HCT116 (cell line): ENCODE results near the gene ADAM10. TPM values are rescaled to one million over a fixed set of nuclear protein-coding genes. Genes with fewer than 3 reads are reported as not detected.

ENCODE experiments used
- ATAC-seq: fragments of 200-7000 bp; cut with Tn5 transposase; 2 replicates; pipeline ENCODE4 v1.9.1; 2020; ENCODE audit warnings: mild to moderate bottlenecking, moderate library complexity
- BruUV-seq: library from RNA; stranded (reverse); fragments of 400-500 nt; replicated peaks from 2 replicates; lab custom pipeline; 2021; lab: Mats Ljungman, UMichigan
- CTCF ChIA-PET: fragments of 300-600 bp; sonication (Branson Sonifier 250); formaldehyde crosslinking; loops from one replicate; lab custom pipeline; 2021; ENCODE audit warnings: antibody characterized with exemption; lab: Charles Lee
- POLR2A ChIA-PET: fragments of 300-600, 350-600 bp; sonication (Branson Sonifier 250); formaldehyde crosslinking; loops from one replicate; lab custom pipeline; 2021; ENCODE audit warnings: antibody characterized with exemption; lab: Charles Lee
- RAD21 ChIA-PET, 2 experiments: fragments of 300-600 bp; sonication (Branson Sonifier 250); formaldehyde crosslinking; loops; one replicate each; lab custom pipeline; 2023; ENCODE audit warnings: low total read pairs in 2 of 2; ENCODE audit not compliant: uncharacterized antibody in 2 of 2, unreplicated experiment in 2 of 2, low non-redundant PET in 1 of 2; lab: Charles Lee
- DNase-seq: peaks from one replicate; pipeline ENCODE4 v3.0.0-alpha.2; 2010; ENCODE audit warnings: low read depth, low spot score
- H2AFZ ChIP-seq: fragments of 200-600 bp; shearing (Covaris generic), sonication (generic); 2 replicates; pipeline ENCODE4 v1.6.1; 2017; ENCODE audit warnings: low read depth, mixed run types, mixed read lengths, antibody characterized with exemption, low read length; ENCODE audit not compliant: poor library complexity, severe bottlenecking
- H3K27ac ChIP-seq: 2 replicates; pipeline ENCODE4 v1.5.1; 2012; ENCODE audit warnings: low read depth, low read length
- H3K27me3 ChIP-seq: fragments of 200-600 bp; sonication (generic); 2 replicates; pipeline ENCODE4 v1.6.1; 2016; ENCODE audit warnings: mixed run types, low read length, mixed read lengths; ENCODE audit not compliant: insufficient read depth
- H3K36me3 ChIP-seq, 2 experiments: fragments of 200-500 bp in 1 of 2; fragments of 200-600 bp in 1 of 2; sonication (Bioruptor generic) in 1 of 2; sonication (generic) in 1 of 2; 2 replicates each; pipeline versions ENCODE4 v1.5.1 to v1.6.1; 2014 to 2016; ENCODE audit warnings: low read length in 2 of 2, inconsistent platforms in 1 of 2, mixed read lengths in 1 of 2, mixed run types in 1 of 2; ENCODE audit not compliant: insufficient read depth in 2 of 2, control insufficient read depth in 1 of 2
- H3K4me1 ChIP-seq, 2 experiments: fragments of 200-600 bp in 1 of 2; sonication (generic) in 1 of 2; 2 replicates each; pipeline versions ENCODE4 v1.5.1 to v1.6.1; 2012 to 2017; ENCODE audit warnings: low read length in 2 of 2, inconsistent platforms in 1 of 2, mild to moderate bottlenecking in 1 of 2, mixed read lengths in 1 of 2, mixed run types in 1 of 2, moderate library complexity in 1 of 2; ENCODE audit not compliant: insufficient read depth in 2 of 2, control insufficient read depth in 1 of 2
- H3K4me2 ChIP-seq: fragments of 200-600 bp; sonication (generic); 2 replicates; pipeline ENCODE4 v1.6.1; 2017; ENCODE audit warnings: mixed run types, low read length, mixed read lengths
- H3K4me3 ChIP-seq, 2 experiments: fragments of 200-600 bp in 1 of 2; sonication (generic) in 1 of 2; replicated peaks in 1 of 2; 2 replicates each; pipeline ENCODE4 v1.5.1; 2011 to 2016; ENCODE audit warnings: low read length in 2 of 2, control low read depth in 1 of 2, low read depth in 1 of 2, mild to moderate bottlenecking in 1 of 2, mixed read lengths in 1 of 2, mixed run types in 1 of 2
- H3K79me2 ChIP-seq: fragments of 200-600 bp; sonication (generic); 2 replicates; pipeline ENCODE4 v1.6.1; 2017; ENCODE audit warnings: mild to moderate bottlenecking, mixed run types, low read length, moderate library complexity, mixed read lengths; ENCODE audit not compliant: insufficient read depth
- H3K9ac ChIP-seq: fragments of 200-600 bp; sonication (generic); 2 replicates; pipeline ENCODE4 v1.6.1; 2016; ENCODE audit warnings: low read length, mixed read lengths
- H3K9me2 ChIP-seq: fragments of 200-600 bp; sonication (generic), shearing (Covaris generic); 2 replicates; pipeline ENCODE4 v1.6.1; 2017; ENCODE audit warnings: mixed run types, mild to moderate bottlenecking, moderate library complexity; ENCODE audit not compliant: insufficient read depth
- H3K9me3 ChIP-seq, 2 experiments: fragments of 200-500 bp in 1 of 2; fragments of 200-600 bp in 1 of 2; sonication (Bioruptor generic) in 1 of 2; sonication (generic) in 1 of 2; 2 replicates each; pipeline ENCODE4 v1.6.1; 2014 to 2017; ENCODE audit warnings: low read length in 2 of 2, mixed read lengths in 2 of 2, inconsistent platforms in 1 of 2, low read depth in 1 of 2, mild to moderate bottlenecking in 1 of 2, mixed run types in 1 of 2, moderate library complexity in 1 of 2; ENCODE audit not compliant: control insufficient read depth in 1 of 2, insufficient read depth in 1 of 2
- H4K20me1 ChIP-seq: fragments of 200-600 bp; sonication (generic), shearing (Covaris generic); 2 replicates; pipeline ENCODE4 v1.6.1; 2017; ENCODE audit warnings: mixed run types, mild to moderate bottlenecking, moderate library complexity; ENCODE audit not compliant: insufficient read depth
- CBX3 ChIP-seq: IDR thresholded peaks from 2 replicates; pipeline ENCODE4 v1.6.1; 2012; ENCODE audit warnings: low read depth
- CTCF ChIP-seq, 3 experiments: fragments of 200-600 bp in 1 of 3; sonication (generic) in 1 of 3; IDR thresholded peaks in 2 of 3; conservative IDR thresholded peaks in 1 of 3; 2 replicates each; pipeline ENCODE4 v1.5.1; 2012 to 2017; ENCODE audit warnings: low read depth in 2 of 3, low read length in 2 of 3, antibody characterized with exemption in 1 of 3, borderline replicate concordance in 1 of 3, control low read depth in 1 of 3, mild to moderate bottlenecking in 1 of 3, mixed read lengths in 1 of 3, mixed run types in 1 of 3, moderate library complexity in 1 of 3; ENCODE audit not compliant: insufficient read depth in 1 of 3
- EGR1 ChIP-seq: IDR thresholded peaks from 2 replicates; pipeline ENCODE4 v1.6.1; 2012; ENCODE audit warnings: low read depth
- ELF1 ChIP-seq: IDR thresholded peaks from 2 replicates; pipeline ENCODE4 v1.6.1; 2012; ENCODE audit warnings: low read depth, borderline replicate concordance
- EZH2 ChIP-seq: fragments of 200-600 bp; sonication (generic); IDR thresholded peaks from 2 replicates; pipeline ENCODE4 v1.6.1; 2017; ENCODE audit warnings: antibody characterized with exemption, mixed run types
- EZH2phosphoT487 ChIP-seq: fragments of 200-600 bp; IDR thresholded peaks from 2 replicates; pipeline ENCODE4 v1.6.1; 2018; ENCODE audit warnings: antibody characterized with exemption, borderline replicate concordance
- JUND ChIP-seq: IDR thresholded peaks from 2 replicates; pipeline ENCODE4 v1.6.1; 2012
- RAD21 ChIP-seq: IDR thresholded peaks from 2 replicates; pipeline ENCODE4 v1.6.1; 2012; ENCODE audit warnings: low read depth, mild to moderate bottlenecking
- YY1 ChIP-seq: IDR thresholded peaks from 2 replicates; pipeline ENCODE4 v1.6.1; 2011; ENCODE audit warnings: low read length, low read depth, moderate library complexity, mild to moderate bottlenecking; ENCODE audit not compliant: insufficient replicate concordance; ENCODE audit errors: extremely low read depth
- ZNF274 ChIP-seq: fragments of 200-500 bp; sonication (Bioruptor generic); IDR thresholded peaks from 2 replicates; pipeline ENCODE4 v1.6.1; 2014; ENCODE audit warnings: mild to moderate bottlenecking, low read depth, low read length, inconsistent platforms
- intact Hi-C: fragments of 100-400 bp; cut with micrococcal nuclease; formaldehyde crosslinking; loops from 2 replicates; pipeline ENCODE4 v1.10.0; 2022
- total RNA-seq: library from RNA; stranded (reverse); gene quantifications from one replicate; pipeline ENCODE4 v1.2.1, GENCODE V29; 2021; ENCODE audit not compliant: unreplicated experiment
- TF ChIP-seq, protein P1 (sequence below): IDR thresholded peaks from 2 replicates; pipeline ENCODE4 v1.6.1; 2012; ENCODE audit warnings: low read depth

The ADAM10 gene
- total RNA-seq, 1 experiment from 2014 or later, result 158 TPM

GRCh38 chr15:58588096-58588495 lies 161.4 kb downstream of the ADAM10 start:
- Histone ChIP-seq H3K9ac (no peak overlapping the region), H3K9me2 (no peaks in the 10 kb centered on the region), H3K9me3 (peaks cover 0 to 2% of the 10 kb centered on the region in 2 experiments; a peak in 1 of 4 replicates), H3K27ac (no peak overlapping the region), H2AFZ (no peak overlapping the region), H3K27me3 (no peaks in the 10 kb centered on the region), H3K4me2 (no peak overlapping the region), H3K4me3 (no peak overlapping the region), H3K4me1 (no peaks in the 10 kb centered on the region), H3K36me3 (no peaks in the 10 kb centered on the region), H3K79me2 (no peaks in the 10 kb centered on the region), H4K20me1 (no peaks in the 10 kb centered on the region)
- intact Hi-C loops, result no loop called here
- RAD21 ChIA-PET, result no interaction called here
- ATAC-seq (no peak), DNase-seq (no peak)
- no peak for TF ChIP-seq EZH2
- no peak for TF ChIP-seq YY1
- TF ChIP-seq EGR1, result no peak
- TF ChIP-seq ZNF274, result no peak
- TF ChIP-seq RAD21, result no peak
- no peak for TF ChIP-seq CBX3
- no peak for TF ChIP-seq ELF1
- no peak for TF ChIP-seq JUND
- TF ChIP-seq EZH2phosphoT487, result no peak
- TF ChIP-seq CTCF (IDR thresholded peaks at IDR 0.05 in 2 of 3, conservative IDR thresholded peaks at IDR 0.05 in 1 of 3; ENCODE audit: borderline replicate concordance in 1 of 3, insufficient read depth in 1 of 3, low read depth in 2 of 3, low read length in 2 of 3), result no peak
- TF ChIP-seq, protein P1, sequence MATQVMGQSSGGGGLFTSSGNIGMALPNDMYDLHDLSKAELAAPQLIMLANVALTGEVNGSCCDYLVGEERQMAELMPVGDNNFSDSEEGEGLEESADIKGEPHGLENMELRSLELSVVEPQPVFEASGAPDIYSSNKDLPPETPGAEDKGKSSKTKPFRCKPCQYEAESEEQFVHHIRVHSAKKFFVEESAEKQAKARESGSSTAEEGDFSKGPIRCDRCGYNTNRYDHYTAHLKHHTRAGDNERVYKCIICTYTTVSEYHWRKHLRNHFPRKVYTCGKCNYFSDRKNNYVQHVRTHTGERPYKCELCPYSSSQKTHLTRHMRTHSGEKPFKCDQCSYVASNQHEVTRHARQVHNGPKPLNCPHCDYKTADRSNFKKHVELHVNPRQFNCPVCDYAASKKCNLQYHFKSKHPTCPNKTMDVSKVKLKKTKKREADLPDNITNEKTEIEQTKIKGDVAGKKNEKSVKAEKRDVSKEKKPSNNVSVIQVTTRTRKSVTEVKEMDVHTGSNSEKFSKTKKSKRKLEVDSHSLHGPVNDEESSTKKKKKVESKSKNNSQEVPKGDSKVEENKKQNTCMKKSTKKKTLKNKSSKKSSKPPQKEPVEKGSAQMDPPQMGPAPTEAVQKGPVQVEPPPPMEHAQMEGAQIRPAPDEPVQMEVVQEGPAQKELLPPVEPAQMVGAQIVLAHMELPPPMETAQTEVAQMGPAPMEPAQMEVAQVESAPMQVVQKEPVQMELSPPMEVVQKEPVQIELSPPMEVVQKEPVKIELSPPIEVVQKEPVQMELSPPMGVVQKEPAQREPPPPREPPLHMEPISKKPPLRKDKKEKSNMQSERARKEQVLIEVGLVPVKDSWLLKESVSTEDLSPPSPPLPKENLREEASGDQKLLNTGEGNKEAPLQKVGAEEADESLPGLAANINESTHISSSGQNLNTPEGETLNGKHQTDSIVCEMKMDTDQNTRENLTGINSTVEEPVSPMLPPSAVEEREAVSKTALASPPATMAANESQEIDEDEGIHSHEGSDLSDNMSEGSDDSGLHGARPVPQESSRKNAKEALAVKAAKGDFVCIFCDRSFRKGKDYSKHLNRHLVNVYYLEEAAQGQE, result no peak
- POLR2A ChIA-PET, result no interaction called here
- BruUV-seq, result no TSS peak
- CTCF ChIA-PET, result no interaction called here
